ENCODE measurements around the gene SLC12A2.

SLC12A2 gene

DNA sequence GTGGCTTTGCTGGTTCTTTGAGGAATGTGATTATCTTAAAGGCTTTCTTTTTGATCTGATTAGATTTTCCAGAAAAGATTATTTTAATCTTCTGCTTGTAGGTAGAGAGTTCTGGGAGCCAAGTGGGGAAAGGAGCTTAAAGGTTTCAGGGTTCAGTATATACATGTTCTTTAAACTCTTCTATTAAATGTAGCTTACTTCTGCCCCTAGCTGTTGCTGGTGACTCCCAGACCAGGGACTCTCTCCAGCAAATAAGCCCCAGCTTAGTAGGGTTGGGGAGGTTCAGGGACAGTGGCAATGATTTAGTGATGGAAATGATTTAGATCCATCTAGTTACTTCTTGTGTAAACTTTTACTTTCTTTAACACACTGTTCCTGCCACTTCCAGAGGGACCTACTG is 72.2 kb downstream of the SLC12A2 start:
- no peak overlapping the region for H2AFZ ChIP-seq (ENCODE audit: insufficient read depth, low read length, poor library complexity)
- no peaks in the 10 kb centered on the region for H3K79me2 ChIP-seq (ENCODE audit: control insufficient read depth, insufficient read depth, low read length, poor library complexity)
- H3K14ac ChIP-seq (ENCODE audit: low read length), result no peak overlapping the region
- H2BK12ac ChIP-seq (ENCODE audit: low read length), result no peak overlapping the region
- no peak overlapping the region for H3K4ac ChIP-seq (ENCODE audit: low read depth, low read length)
- H4K91ac ChIP-seq (ENCODE audit: low read depth, low read length), result no peak overlapping the region
- H3K79me1 ChIP-seq (ENCODE audit: low read length), result no peaks in the 10 kb centered on the region
- no peak overlapping the region for H2BK120ac ChIP-seq (ENCODE audit: insufficient read depth, low read length, poor library complexity)
- H3K9me3 ChIP-seq (ENCODE audit: insufficient read depth, low read depth, low read length), result no peaks in the 10 kb centered on the region
- no peak overlapping the region for H2AK5ac ChIP-seq (ENCODE audit: low read length)
- no peaks in the 10 kb centered on the region for H3K4me1 ChIP-seq (ENCODE audit: control insufficient read depth in 1 of 2, insufficient read depth in 2 of 2, low read length in 2 of 2)
- no peaks in the 10 kb centered on the region for H3K36me3 ChIP-seq (ENCODE audit: control insufficient read depth in 1 of 2, insufficient read depth in 2 of 2, low read length in 2 of 2)
- no peak overlapping the region for H4K8ac ChIP-seq (ENCODE audit: low read depth, low read length)
- no peak overlapping the region for H3K9ac ChIP-seq (ENCODE audit: low read length)
- no peak overlapping the region for H2BK5ac ChIP-seq (ENCODE audit: low read depth, low read length, poor library complexity)
- no peaks in the 10 kb centered on the region for H3K27me3 ChIP-seq (ENCODE audit: insufficient read depth, low read length)
- H3K27ac ChIP-seq (ENCODE audit: low read depth, low read length), result no peak overlapping the region
- DNase-seq, result no peak
- no peak overlapping the region for H3K4me3 ChIP-seq (ENCODE audit: low read depth, low read length)
- H3K23ac ChIP-seq (ENCODE audit: low read length), result no peak overlapping the region
- no peak overlapping the region for H3K18ac ChIP-seq (ENCODE audit: low read length)
- no peak overlapping the region for H4K12ac ChIP-seq (ENCODE audit: low read depth, low read length)
- H3K4me2 ChIP-seq (ENCODE audit: low read length), result no peak overlapping the region

DNA sequence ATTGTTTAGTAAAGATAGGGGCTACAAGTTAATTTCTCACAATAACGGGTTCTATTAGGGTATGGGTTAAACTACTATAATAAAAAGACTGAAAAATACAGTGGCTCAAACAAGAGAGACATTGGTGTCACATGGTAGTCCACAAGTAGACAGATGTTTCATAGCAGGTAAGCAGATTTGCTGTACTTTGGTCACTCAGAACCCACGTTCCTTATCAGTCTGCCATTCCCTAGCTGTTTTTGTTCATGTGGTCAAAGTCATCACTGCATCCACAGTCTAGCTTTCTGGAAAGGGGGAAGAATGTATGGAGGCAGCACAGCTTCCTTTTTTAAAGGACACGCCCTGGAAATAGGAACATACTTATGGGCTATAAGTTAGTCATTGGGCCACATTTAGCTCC is 73.0 kb downstream of the SLC12A2 start:
- H3K36me3 ChIP-seq (ENCODE audit: control insufficient read depth in 1 of 2, insufficient read depth in 2 of 2, low read length in 2 of 2), result no peaks in the 10 kb centered on the region
- no peak overlapping the region for H3K18ac ChIP-seq (ENCODE audit: low read length)
- H2BK120ac ChIP-seq (ENCODE audit: insufficient read depth, low read length, poor library complexity), result no peak overlapping the region
- H3K23ac ChIP-seq (ENCODE audit: low read length), result no peak overlapping the region
- no CpG with 5 or more reads among the region's 3 CpGs for WGBS (ENCODE audit: extremely low coverage, insufficient coverage, insufficient read length)
- H3K4me1 ChIP-seq (ENCODE audit: control insufficient read depth in 1 of 2, insufficient read depth in 2 of 2, low read length in 2 of 2), result no peaks in the 10 kb centered on the region
- H4K8ac ChIP-seq (ENCODE audit: low read depth, low read length), result no peak overlapping the region
- H3K9me3 ChIP-seq (ENCODE audit: insufficient read depth, low read depth, low read length), result no peaks in the 10 kb centered on the region
- no peak for DNase-seq
- H4K12ac ChIP-seq (ENCODE audit: low read depth, low read length), result no peak overlapping the region
- no peaks in the 10 kb centered on the region for H3K79me1 ChIP-seq (ENCODE audit: low read length)
- H2AFZ ChIP-seq (ENCODE audit: insufficient read depth, low read length, poor library complexity), result no peak overlapping the region
- no peak overlapping the region for H2BK5ac ChIP-seq (ENCODE audit: low read depth, low read length, poor library complexity)
- no peak overlapping the region for H3K4me3 ChIP-seq (ENCODE audit: low read depth, low read length)
- H3K27ac ChIP-seq (ENCODE audit: low read depth, low read length), result no peak overlapping the region
- no peak overlapping the region for H3K4me2 ChIP-seq (ENCODE audit: low read length)
- H3K27me3 ChIP-seq (ENCODE audit: insufficient read depth, low read length), result no peaks in the 10 kb centered on the region
- no peak overlapping the region for H3K4ac ChIP-seq (ENCODE audit: low read depth, low read length)
- no peak overlapping the region for H4K91ac ChIP-seq (ENCODE audit: low read depth, low read length)
- H2BK12ac ChIP-seq (ENCODE audit: low read length), result no peak overlapping the region
- no peak overlapping the region for H3K14ac ChIP-seq (ENCODE audit: low read length)
- H3K79me2 ChIP-seq (ENCODE audit: control insufficient read depth, insufficient read depth, low read length, poor library complexity), result no peaks in the 10 kb centered on the region
- no peak overlapping the region for H3K9ac ChIP-seq (ENCODE audit: low read length)
- no peak overlapping the region for H2AK5ac ChIP-seq (ENCODE audit: low read length)

DNA sequence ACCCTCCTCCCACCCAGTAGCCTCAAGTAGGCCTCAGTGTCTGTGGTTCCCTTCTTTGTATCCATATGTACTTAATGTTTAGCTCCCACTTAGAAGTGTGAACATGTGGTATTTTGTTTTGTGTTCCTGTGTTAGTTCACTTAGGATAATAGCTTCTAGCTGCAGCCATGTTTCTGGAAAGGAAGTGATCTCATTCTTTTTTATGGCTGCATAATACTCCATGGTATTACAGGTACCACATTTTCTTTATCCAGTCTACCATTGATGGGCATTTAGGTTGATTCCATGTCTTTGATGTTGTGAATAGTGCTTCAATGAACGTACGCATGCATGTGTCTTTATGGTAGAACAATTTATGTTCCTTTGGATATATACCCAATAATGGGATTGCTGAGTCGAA is 74.8 kb downstream of the SLC12A2 start:
- Histone ChIP-seq H3K4me1 (ENCODE audit: control insufficient read depth in 1 of 2, insufficient read depth in 2 of 2, low read length in 2 of 2) (no peaks in the 10 kb centered on the region), H3K23ac (ENCODE audit: low read length) (no peak overlapping the region), H3K27me3 (ENCODE audit: insufficient read depth, low read length) (no peaks in the 10 kb centered on the region), H4K91ac (ENCODE audit: low read depth, low read length) (no peak overlapping the region), H3K9ac (ENCODE audit: low read length) (no peak overlapping the region), H3K4me2 (ENCODE audit: low read length) (no peak overlapping the region), H3K9me3 (ENCODE audit: insufficient read depth, low read depth, low read length) (no peaks in the 10 kb centered on the region), H2BK5ac (ENCODE audit: low read depth, low read length, poor library complexity) (no peak overlapping the region), H2AK5ac (ENCODE audit: low read length) (no peak overlapping the region), H3K79me1 (ENCODE audit: low read length) (no peaks in the 10 kb centered on the region), H3K27ac (ENCODE audit: low read depth, low read length) (no peak overlapping the region), H2AFZ (ENCODE audit: insufficient read depth, low read length, poor library complexity) (no peak overlapping the region), H3K4ac (ENCODE audit: low read depth, low read length) (no peak overlapping the region), H2BK12ac (ENCODE audit: low read length) (no peak overlapping the region), H3K18ac (ENCODE audit: low read length) (no peak overlapping the region), H3K36me3 (ENCODE audit: control insufficient read depth in 1 of 2, insufficient read depth in 2 of 2, low read length in 2 of 2) (no peaks in the 10 kb centered on the region), H4K12ac (ENCODE audit: low read depth, low read length) (no peak overlapping the region), H4K8ac (ENCODE audit: low read depth, low read length) (no peak overlapping the region), H3K14ac (ENCODE audit: low read length) (no peak overlapping the region), H3K79me2 (ENCODE audit: control insufficient read depth, insufficient read depth, low read length, poor library complexity) (no peaks in the 10 kb centered on the region), H3K4me3 (ENCODE audit: low read depth, low read length) (no peak overlapping the region), H2BK120ac (ENCODE audit: insufficient read depth, low read length, poor library complexity) (no peak overlapping the region)
- no CpG with 5 or more reads among the region's 3 CpGs for WGBS (ENCODE audit: extremely low coverage, insufficient coverage, insufficient read length)
- no peak for DNase-seq

DNA sequence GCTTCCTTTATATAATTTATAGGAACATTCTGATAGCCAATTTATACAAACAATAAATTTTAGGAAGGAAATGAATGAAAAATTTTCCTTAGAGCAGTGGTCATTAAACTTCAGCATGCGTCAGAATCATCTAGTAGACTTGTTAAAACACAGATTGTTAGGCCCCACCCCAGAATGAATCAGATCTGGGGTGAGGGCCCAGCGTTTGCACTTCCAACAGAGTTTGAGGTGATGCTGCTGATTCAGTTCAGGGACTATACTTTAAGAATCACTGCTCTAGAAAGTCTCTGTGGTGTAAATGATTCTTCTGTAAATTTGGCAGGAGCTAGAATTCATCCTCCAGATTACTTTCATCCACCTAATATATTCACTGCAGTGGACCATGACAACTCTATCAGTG is 80.4 kb downstream of the SLC12A2 start:
- Histone ChIP-seq H4K91ac (ENCODE audit: low read depth, low read length) (no peak overlapping the region), H4K12ac (ENCODE audit: low read depth, low read length) (no peak overlapping the region), H3K27me3 (ENCODE audit: insufficient read depth, low read length) (no peaks in the 10 kb centered on the region), H2AFZ (ENCODE audit: insufficient read depth, low read length, poor library complexity) (no peak overlapping the region), H3K79me1 (ENCODE audit: low read length) (no peaks in the 10 kb centered on the region), H2BK12ac (ENCODE audit: low read length) (no peak overlapping the region), H2BK5ac (ENCODE audit: low read depth, low read length, poor library complexity) (no peak overlapping the region), H3K79me2 (ENCODE audit: control insufficient read depth, insufficient read depth, low read length, poor library complexity) (no peaks in the 10 kb centered on the region), H3K36me3 (ENCODE audit: control insufficient read depth in 1 of 2, insufficient read depth in 2 of 2, low read length in 2 of 2) (no peaks in the 10 kb centered on the region), H3K4me2 (ENCODE audit: low read length) (no peak overlapping the region), H3K23ac (ENCODE audit: low read length) (no peak overlapping the region), H3K9me3 (ENCODE audit: insufficient read depth, low read depth, low read length) (no peaks in the 10 kb centered on the region), H3K27ac (ENCODE audit: low read depth, low read length) (no peak overlapping the region), H3K9ac (ENCODE audit: low read length) (no peak overlapping the region), H4K8ac (ENCODE audit: low read depth, low read length) (no peak overlapping the region), H3K4ac (ENCODE audit: low read depth, low read length) (no peak overlapping the region), H2AK5ac (ENCODE audit: low read length) (no peak overlapping the region), H2BK120ac (ENCODE audit: insufficient read depth, low read length, poor library complexity) (no peak overlapping the region), H3K14ac (ENCODE audit: low read length) (no peak overlapping the region), H3K4me3 (ENCODE audit: low read depth, low read length) (no peak overlapping the region), H3K18ac (ENCODE audit: low read length) (no peak overlapping the region), H3K4me1 (ENCODE audit: control insufficient read depth in 1 of 2, insufficient read depth in 2 of 2, low read length in 2 of 2) (no peaks in the 10 kb centered on the region)
- no CpG with 5 or more reads among the region's 2 CpGs for WGBS (ENCODE audit: extremely low coverage, insufficient coverage, insufficient read length)
- no peak for DNase-seq
